Kidney (tissue), 14 donors: ENCODE data around the gene USP8. TPM values are rescaled to one million over a fixed set of nuclear protein-coding genes. Genes with fewer than 3 reads are reported as not detected.
A peak's percentile ranks its signal among the peaks of the same experiment; 100 is the strongest.
"Not testable (repeated sequence)": the region's sequence is repeated elsewhere in the genome, so short reads cannot be mapped to it uniquely, and the experiment has no call there.

ENCODE experiments used
- DNase-seq, 5 donors: peaks; one replicate each; pipeline ENCODE4 v3.0.0-alpha.2; 2013 to 2020
- FAIRE-seq: peaks from 2 replicates; lab custom pipeline; 2012; peaks lifted over from hg19 to GRCh38; lab: Jason Lieb, UNC
- H3K27ac ChIP-seq, 2 donors: one replicate each; pipeline ENCODE4 v1.7.0; 2013; ENCODE audit warnings: low read depth in 2 of 2, low read length in 2 of 2, inconsistent platforms in 1 of 2
- H3K27me3 ChIP-seq: one replicate; pipeline ENCODE4 v1.7.1; 2013; ENCODE audit warnings: low read length, inconsistent platforms; ENCODE audit not compliant: control insufficient read depth, insufficient read depth
- H3K36me3 ChIP-seq, 3 donors: one replicate each; pipeline versions ENCODE4 v1.7.0 to v1.7.1; 2013; ENCODE audit warnings: low read length in 3 of 3, control low read depth in 1 of 3, inconsistent platforms in 1 of 3; ENCODE audit not compliant: insufficient read depth in 3 of 3, control insufficient read depth in 2 of 3
- H3K4me1 ChIP-seq, 3 donors: one replicate each; pipeline versions ENCODE4 v1.7.0 to v1.7.1; 2013; ENCODE audit warnings: low read length in 3 of 3, inconsistent platforms in 1 of 3, low read depth in 1 of 3; ENCODE audit not compliant: control insufficient read depth in 2 of 3, insufficient read depth in 2 of 3
- H3K4me3 ChIP-seq, 3 donors: one replicate each; pipeline versions ENCODE4 v1.7.0 to v1.8.1; 2013; ENCODE audit warnings: low read length in 3 of 3, control low read depth in 1 of 3, inconsistent platforms in 1 of 3
- H3K9ac ChIP-seq, 3 donors: one replicate each; pipeline versions ENCODE4 v1.7.0 to v1.7.1; 2013; ENCODE audit warnings: low read length in 3 of 3, control low read depth in 1 of 3, inconsistent platforms in 1 of 3
- H3K9me3 ChIP-seq, 3 donors: one replicate each; pipeline versions ENCODE4 v1.7.0 to v1.7.1; 2013; ENCODE audit warnings: low read length in 3 of 3, control low read depth in 1 of 3, inconsistent platforms in 1 of 3; ENCODE audit not compliant: control insufficient read depth in 2 of 3, insufficient read depth in 1 of 3
- intact Hi-C: fragments of 100-400 bp; cut with DNase I; formaldehyde crosslinking; loops from one replicate; pipeline ENCODE4 v1.11.1; 2022
- polyA plus RNA-seq: library from polyadenylated mRNA; stranded (reverse); fragments of 350-450 nt; fragmentation: Illumina TruSeq; extraction: RNeasy Lipid Tissue Mini Kit (QIAGEN cat#74804); gene quantifications from one replicate; pipeline ENCODE4 v1.2.3, GENCODE V29; 2014; ENCODE audit warnings: low read depth, low replicate concordance; ENCODE audit not compliant: insufficient read depth
- total RNA-seq: library from RNA; stranded (reverse); fragmentation: NEBNext Ultra II Directional; extraction: Animal tissue kit (Norgen Biotek cat#: 25700); gene quantifications from one replicate; pipeline ENCODE4 v1.2.1, GENCODE V29; 2021
- TF ChIP-seq, protein P1 (sequence below): IDR thresholded peaks from 3 replicates; pipeline ENCODE4 v1.5.1; 2012; ENCODE audit warnings: mild to moderate bottlenecking, moderate library complexity, borderline replicate concordance; ENCODE audit not compliant: insufficient read depth; ENCODE audit errors: extremely low read depth
- donor health status: control.
- donor health status: control.
- donor health status: control.
- donor health status: control.
- donor health status: control.
- donor health status: DM: yes; HTN: yes; CAD: no.
- donor health status: Normal renal cell carcinoma (clear cell type).

Gene USP8
- total and polyA plus RNA-seq, 2 donors from 2014 or later = 26.8 to 72.4 TPM

DNA sequence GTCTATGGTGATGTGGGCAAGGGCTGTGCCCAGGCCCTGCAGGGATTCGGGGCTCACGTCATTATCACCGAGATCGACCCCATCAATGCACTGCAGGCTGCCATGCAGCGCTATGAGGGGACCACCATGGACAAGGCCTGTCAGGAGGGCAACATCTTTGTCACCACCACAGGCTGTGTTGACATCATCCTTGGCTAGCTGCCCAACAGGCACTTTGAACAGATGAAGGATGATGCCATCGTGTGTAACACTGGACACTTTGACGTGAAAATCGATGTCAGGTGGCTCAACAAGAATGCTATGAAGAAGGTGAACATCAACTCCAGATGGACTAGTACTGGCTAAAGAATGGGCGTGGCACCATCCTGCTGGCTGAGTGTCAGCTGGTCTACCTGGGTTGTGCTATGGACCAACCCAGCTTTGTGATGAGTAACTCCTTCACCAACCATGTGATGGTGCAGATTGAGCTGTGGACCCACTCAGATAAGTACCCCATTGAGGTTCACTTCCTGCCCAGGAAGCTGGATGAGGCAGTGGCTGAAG is 6.1 kb upstream of the USP8 start:
- TF ChIP-seq, protein P1, sequence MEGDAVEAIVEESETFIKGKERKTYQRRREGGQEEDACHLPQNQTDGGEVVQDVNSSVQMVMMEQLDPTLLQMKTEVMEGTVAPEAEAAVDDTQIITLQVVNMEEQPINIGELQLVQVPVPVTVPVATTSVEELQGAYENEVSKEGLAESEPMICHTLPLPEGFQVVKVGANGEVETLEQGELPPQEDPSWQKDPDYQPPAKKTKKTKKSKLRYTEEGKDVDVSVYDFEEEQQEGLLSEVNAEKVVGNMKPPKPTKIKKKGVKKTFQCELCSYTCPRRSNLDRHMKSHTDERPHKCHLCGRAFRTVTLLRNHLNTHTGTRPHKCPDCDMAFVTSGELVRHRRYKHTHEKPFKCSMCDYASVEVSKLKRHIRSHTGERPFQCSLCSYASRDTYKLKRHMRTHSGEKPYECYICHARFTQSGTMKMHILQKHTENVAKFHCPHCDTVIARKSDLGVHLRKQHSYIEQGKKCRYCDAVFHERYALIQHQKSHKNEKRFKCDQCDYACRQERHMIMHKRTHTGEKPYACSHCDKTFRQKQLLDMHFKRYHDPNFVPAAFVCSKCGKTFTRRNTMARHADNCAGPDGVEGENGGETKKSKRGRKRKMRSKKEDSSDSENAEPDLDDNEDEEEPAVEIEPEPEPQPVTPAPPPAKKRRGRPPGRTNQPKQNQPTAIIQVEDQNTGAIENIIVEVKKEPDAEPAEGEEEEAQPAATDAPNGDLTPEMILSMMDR = no peak
- Histone ChIP-seq H3K9ac (no peak overlapping the region), H3K4me1 (no peaks in the 10 kb centered on the region), H3K27ac (no peak overlapping the region), H3K27me3 (no peaks in the 10 kb centered on the region), H3K4me3 (no peak overlapping the region), H3K36me3 (no peaks in the 10 kb centered on the region), H3K9me3 (no peaks in the 10 kb centered on the region)
- intact Hi-C loops = no loop called here
- no peak for DNase-seq
- FAIRE-seq = no peak

DNA sequence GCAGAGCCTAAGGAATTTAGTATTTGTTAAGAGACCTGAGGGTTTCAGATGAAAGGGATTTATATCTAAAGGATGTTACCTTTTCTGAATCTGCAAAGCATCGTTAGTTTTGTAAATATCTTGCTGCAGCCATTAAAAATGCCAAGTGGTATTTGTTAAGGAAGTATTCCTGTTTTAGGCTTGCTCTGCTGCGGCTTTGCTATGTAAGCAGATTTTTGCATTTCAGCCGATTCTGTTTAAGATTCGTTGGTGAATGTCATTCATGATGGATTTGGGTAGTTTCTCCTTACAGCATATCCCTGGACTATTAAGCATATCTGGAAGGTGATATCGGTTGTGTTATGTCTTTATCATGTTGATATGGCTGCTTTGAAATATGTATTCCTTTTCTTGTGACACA is 1.0 kb downstream of the USP8 start:
- H3K27ac ChIP-seq = no peak overlapping the region
- peak overlapping the region; percentile 94 to 100 (median 99) for H3K4me3 ChIP-seq
- TF ChIP-seq, protein P1 = no peak
- DNase-seq (peak in 1 of 5 donors; percentile 10), FAIRE-seq (no peak)
- peak overlapping the region; percentile 33 to 99 (median 83) for H3K9ac ChIP-seq
- peaks cover 0 to 3% (median 0%) of the 10 kb centered on the region in 3 donors for H3K9me3 ChIP-seq
- intact Hi-C loops = no loop called here
- no peaks in the 10 kb centered on the region for H3K27me3 ChIP-seq
- H3K36me3 ChIP-seq = no peaks in the 10 kb centered on the region
- peaks cover 0 to 6% (median 6%) of the 10 kb centered on the region in 3 donors for H3K4me1 ChIP-seq

GRCh38 chr15:50425678-50426246 is 1.6 kb downstream of the USP8 start:
- H3K27ac ChIP-seq, H3K36me3 ChIP-seq, FAIRE-seq, H3K9me3 ChIP-seq, H3K27me3 ChIP-seq, intact Hi-C loops, H3K4me1 ChIP-seq, DNase-seq: not testable (repeated sequence)
- Histone ChIP-seq H3K9ac (peak overlapping the region in 1 of 3 donors; percentile 83), H3K4me3 (peak overlapping the region in 2 of 3 donors; percentile 94 to 100)

- Histone ChIP-seq H3K4me1 (peaks cover 0 to 6% (median 6%) of the 10 kb centered on the region in 3 donors), H3K9me3 (peaks cover 0 to 3% (median 0%) of the 10 kb centered on the region in 3 donors), H3K4me3 (no peak overlapping the region), H3K27ac (no peak overlapping the region), H3K36me3 (no peaks in the 10 kb centered on the region), H3K27me3 (no peaks in the 10 kb centered on the region), H3K9ac (no peak overlapping the region)
- TF ChIP-seq, protein P1 = no peak
- intact Hi-C loops = no loop called here
- DNase-seq = no peak
- FAIRE-seq = no peak
These were observed 2.2 kb downstream of the USP8 start for GRCh38 chr15:50426428-50426827.
